Activated T-cell treated with anti-CD3 and anti-CD28 coated beads, Interleukin-2, amount 50 U/mL, for 72 hours (primary cell): Measurements from ENCODE around the gene DCAF6. TPM values are rescaled to one million over a fixed set of nuclear protein-coding genes. Genes with fewer than 3 reads are reported as not detected.
"Not testable (repeated sequence)": the region's sequence is repeated elsewhere in the genome, so short reads cannot be mapped to it uniquely, and the experiment has no call there.

Experiments
- ATAC-seq, 2 donors: fragments of 150-1000 bp; cut with Tn5 transposase; replicated peaks in 1 of 2; 2 replicates each; pipeline ENCODE4 v1.10.0; 2021; ENCODE audit warnings: moderate library complexity in 2 of 2, mild to moderate bottlenecking in 1 of 2
- DNase-seq, 2 donors: peaks; one replicate each; pipeline ENCODE4 v3.0.0; 2021 to 2022; ENCODE audit warnings: mixed read lengths in 1 of 2
- H3K27ac Mint-ChIP-seq: one replicate; pipeline ENCODE4 v1.8.0; 2022; ENCODE audit warnings: mild to moderate bottlenecking, moderate library complexity, mixed read lengths
- H3K27me3 Mint-ChIP-seq: one replicate; pipeline ENCODE4 v1.8.0; 2022; ENCODE audit warnings: low read depth, mixed read lengths
- H3K36me3 Mint-ChIP-seq, 2 donors: one replicate each; pipeline ENCODE4 v1.8.0; 2022; ENCODE audit warnings: mixed read lengths in 2 of 2, mild to moderate bottlenecking in 1 of 2; ENCODE audit not compliant: insufficient read depth in 2 of 2
- H3K4me1 Mint-ChIP-seq: one replicate; pipeline ENCODE4 v1.8.0; 2022; ENCODE audit warnings: low read depth, mixed read lengths
- H3K4me3 Mint-ChIP-seq, 2 donors: one replicate each; pipeline ENCODE4 v1.8.0; 2022; ENCODE audit warnings: mild to moderate bottlenecking in 2 of 2, mixed read lengths in 2 of 2, moderate library complexity in 2 of 2
- H3K9me3 Mint-ChIP-seq, 2 donors: one replicate each; pipeline ENCODE4 v1.8.0; 2022; ENCODE audit warnings: mixed read lengths in 2 of 2
- total RNA-seq, 2 donors: library from RNA; stranded (reverse); gene quantifications; one replicate each; pipeline ENCODE4 v1.2.3, GENCODE V29; 2022

DCAF6 gene
- total RNA-seq, 2 donors from 2014 or later: 33.2 to 35.0 TPM

DNA sequence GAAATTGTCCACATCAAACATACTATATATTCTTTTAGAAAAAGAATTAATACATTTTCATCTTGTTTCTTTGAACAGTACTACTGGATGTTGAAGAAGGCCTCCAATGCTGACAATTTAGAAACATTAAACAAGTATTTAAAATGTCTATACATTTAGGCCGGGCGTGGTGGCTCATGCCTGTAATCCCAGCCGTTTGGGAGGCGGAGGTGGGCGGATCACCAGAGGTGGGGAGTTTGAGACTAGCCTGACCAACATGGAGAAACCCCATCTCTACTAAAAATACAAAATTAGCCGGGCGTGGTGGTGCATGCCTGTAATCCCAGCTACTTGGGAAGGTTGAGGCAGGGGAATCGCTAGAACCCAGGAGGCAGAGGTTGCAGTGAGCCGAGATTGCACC lies 7.6 kb upstream of the DCAF6 start:
- peaks cover 26% of the 10 kb centered on the region for H3K4me1 Mint-ChIP-seq
- not testable (repeated sequence) for DNase-seq, H3K4me3 Mint-ChIP-seq, H3K27ac Mint-ChIP-seq, ATAC-seq, H3K27me3 Mint-ChIP-seq, H3K36me3 Mint-ChIP-seq, H3K9me3 Mint-ChIP-seq

DNA sequence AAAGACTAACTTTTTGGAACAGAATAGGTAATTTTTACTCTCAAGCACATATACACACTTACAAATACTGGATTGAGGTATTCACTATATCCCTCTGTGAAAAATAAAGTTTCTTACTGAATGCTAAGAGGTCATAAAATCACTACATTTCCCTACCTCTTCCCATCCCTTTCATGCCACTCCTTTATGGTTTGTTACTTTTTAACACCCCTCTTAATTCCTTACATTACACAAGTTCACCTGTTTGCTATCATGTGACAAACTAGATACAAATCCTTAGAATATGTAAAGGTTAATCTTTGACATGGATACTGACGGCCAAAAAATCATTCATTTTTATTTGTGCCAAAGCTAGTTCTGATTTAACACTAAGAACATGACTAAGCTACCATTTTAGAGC lies 6.8 kb upstream of the DCAF6 start:
- Mint-ChIP-seq H3K27ac (no peak overlapping the region), H3K27me3 (no peaks in the 10 kb centered on the region), H3K4me1 (peaks cover 34% of the 10 kb centered on the region), H3K9me3 (no peaks in the 10 kb centered on the region), H3K36me3 (no peaks in the 10 kb centered on the region), H3K4me3 (no peak overlapping the region)
- ATAC-seq (no peak), DNase-seq (no peak)

DNA sequence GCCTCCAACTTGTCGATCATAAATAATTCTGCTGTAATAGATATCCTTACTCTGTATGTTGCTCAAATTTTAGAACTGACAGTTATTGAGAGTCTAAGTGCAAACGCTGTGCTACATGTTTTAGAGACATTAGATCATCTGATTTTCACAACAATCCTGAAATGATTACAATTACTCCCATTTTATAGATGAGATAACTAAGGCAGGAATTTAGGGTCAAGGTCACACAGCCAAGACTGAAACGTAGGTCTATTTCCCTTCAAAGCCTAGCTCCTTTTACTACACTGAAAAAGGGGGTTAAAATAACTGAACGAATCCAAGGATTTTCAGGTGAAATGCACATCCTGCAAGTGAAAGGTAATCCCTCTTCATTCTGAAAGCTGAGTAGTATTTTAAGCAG lies 2.7 kb upstream of the DCAF6 start:
- peaks cover 41% of the 10 kb centered on the region for H3K4me1 Mint-ChIP-seq
- ATAC-seq: no peak
- peak overlapping the region; percentile 2 for H3K27ac Mint-ChIP-seq
- peaks cover 5 to 6% of the 10 kb centered on the region in 2 donors for H3K36me3 Mint-ChIP-seq
- no peaks in the 10 kb centered on the region for H3K9me3 Mint-ChIP-seq
- no peak for DNase-seq
- peak overlapping the region; percentile 88 to 91 for H3K4me3 Mint-ChIP-seq
- H3K27me3 Mint-ChIP-seq: no peaks in the 10 kb centered on the region

- H3K4me1 Mint-ChIP-seq: peaks cover 41% of the 10 kb centered on the region
- ATAC-seq (no peak), DNase-seq (no peak)
- H3K27me3 Mint-ChIP-seq: no peaks in the 10 kb centered on the region
- peak overlapping the region; percentile 88 to 91 for H3K4me3 Mint-ChIP-seq
- peaks cover 5 to 6% of the 10 kb centered on the region in 2 donors for H3K36me3 Mint-ChIP-seq
- H3K9me3 Mint-ChIP-seq: no peaks in the 10 kb centered on the region
- H3K27ac Mint-ChIP-seq: peak overlapping the region; percentile 85
Measured at GRCh38 chr1:167934426-167935215, 1.9 kb upstream of the DCAF6 start.

DNA sequence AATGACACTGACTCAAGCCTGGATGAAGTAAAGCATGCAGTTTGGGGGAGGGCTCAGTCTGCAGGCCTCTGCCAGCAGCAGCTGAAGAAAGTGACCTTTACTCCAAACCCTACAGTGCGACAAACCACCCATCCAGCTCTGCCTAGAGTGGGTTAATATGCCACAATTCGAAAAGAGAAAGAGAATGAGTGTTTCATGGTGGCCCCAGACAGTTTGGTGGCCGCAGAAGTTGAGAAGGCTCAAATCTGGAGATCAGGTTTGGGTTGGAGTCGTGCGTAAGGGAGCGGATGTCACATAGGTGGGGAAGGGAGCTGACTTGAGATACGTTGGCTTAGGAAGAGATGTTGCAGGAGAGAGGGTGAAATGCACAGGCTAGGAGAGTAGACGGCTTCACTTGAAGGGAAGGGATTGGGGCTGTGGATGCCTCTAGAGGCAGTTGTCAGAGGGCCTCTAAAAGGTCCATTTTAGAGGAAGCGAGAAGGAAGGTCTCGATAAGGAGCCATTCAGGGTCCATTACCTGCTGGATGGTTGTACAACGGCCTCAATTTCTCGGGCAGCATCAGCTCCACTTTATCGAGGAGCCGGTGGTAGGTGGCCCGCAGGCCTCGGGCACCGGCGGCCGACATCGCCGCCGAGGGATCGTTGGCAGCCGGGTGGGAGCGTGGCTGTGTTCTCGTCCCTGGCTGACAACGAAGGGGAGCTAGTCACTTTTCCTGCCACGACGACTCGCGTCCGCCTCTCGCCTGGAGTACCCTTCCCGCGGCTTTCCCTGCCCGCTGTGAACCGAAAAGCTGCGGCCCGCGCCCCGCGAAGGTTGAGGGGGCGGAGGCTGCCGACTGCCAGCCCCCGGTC lies 1.0 kb upstream of the DCAF6 start:
- ATAC-seq: peak; percentile 16 to 23
- Mint-ChIP-seq H3K36me3 (peaks cover 5 to 6% of the 10 kb centered on the region in 2 donors), H3K27ac (peak overlapping the region; percentile 98), H3K4me1 (peaks cover 41% of the 10 kb centered on the region), H3K27me3 (no peaks in the 10 kb centered on the region), H3K4me3 (peak overlapping the region; percentile 88 to 91), H3K9me3 (no peaks in the 10 kb centered on the region)
- peak; percentile 53 to 58 for DNase-seq

DNA sequence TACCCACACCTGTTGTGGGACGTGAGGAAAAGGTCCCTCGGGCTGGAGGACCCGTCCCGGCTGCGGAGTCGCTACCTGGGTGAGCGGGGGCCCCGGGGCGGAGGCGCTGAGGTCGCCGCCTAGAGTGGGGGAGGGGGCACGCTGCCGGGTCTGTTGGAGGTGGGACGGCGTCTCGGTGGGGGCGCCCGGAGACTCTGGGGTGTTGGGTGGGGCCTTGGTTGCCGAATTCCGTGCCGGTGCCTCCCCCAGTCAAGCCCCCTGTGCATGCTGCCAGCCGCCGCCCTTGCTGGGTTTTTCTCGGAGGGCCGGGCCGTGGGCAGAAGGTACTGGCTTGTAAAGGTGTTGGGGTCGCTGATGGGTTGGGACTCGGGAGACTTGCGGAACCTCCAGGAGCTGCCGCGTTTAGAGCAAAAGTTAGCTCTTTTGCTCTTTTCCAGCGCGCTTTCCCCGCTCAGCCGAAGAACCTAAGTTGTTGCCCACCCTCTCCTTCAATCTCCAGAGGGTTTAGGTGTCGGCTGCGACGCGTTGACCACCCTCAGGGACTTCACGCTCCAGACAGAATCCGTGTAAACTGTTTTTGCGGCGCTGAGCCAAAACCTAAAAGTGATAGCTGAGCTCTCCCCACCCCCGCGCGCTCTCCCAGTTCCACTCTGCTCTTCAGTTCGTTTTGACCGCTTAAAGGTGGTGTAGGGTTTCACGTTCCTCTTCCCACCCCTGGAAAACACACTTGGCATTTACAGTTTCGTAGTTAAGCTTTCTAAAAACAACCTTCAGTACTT lies 636 bp downstream of the DCAF6 start, which contains the start of gene MPC2:
Gene MPC2, minus strand, starts transcription at position 143 of the 779 bp plus-strand sequence. CDS start 1,231 bp downstream, outside the sequence.
- H3K27me3 Mint-ChIP-seq: no peaks in the 10 kb centered on the region

GRCh38 chr1:167937709-167938010 lies 1.2 kb downstream of the DCAF6 start:
- Mint-ChIP-seq H3K27me3 (no peaks in the 10 kb centered on the region), H3K4me3 (peak overlapping the region; percentile 88 to 91), H3K36me3 (peaks cover 5 to 6% of the 10 kb centered on the region in 2 donors), H3K9me3 (no peaks in the 10 kb centered on the region), H3K27ac (peak overlapping the region; percentile 96), H3K4me1 (peaks cover 36% of the 10 kb centered on the region)
- no peak for DNase-seq
- no peak for ATAC-seq

More for the DNA sequence above, 636 bp downstream of the DCAF6 start, which contains the start of gene MPC2:
- peak within 1 kb of the TSS; percentile 88 to 91 for H3K4me3 Mint-ChIP-seq
- peaks cover 5 to 6% of the 10 kb centered on the region in 2 donors for H3K36me3 Mint-ChIP-seq
- peak within 1 kb of the TSS; percentile 98 for H3K27ac Mint-ChIP-seq
- H3K9me3 Mint-ChIP-seq: no peaks in the 10 kb centered on the region
- ATAC-seq (peak; percentile 20), DNase-seq (peak; percentile 71 to 75)
- peaks cover 41% of the 10 kb centered on the region for H3K4me1 Mint-ChIP-seq

DNA sequence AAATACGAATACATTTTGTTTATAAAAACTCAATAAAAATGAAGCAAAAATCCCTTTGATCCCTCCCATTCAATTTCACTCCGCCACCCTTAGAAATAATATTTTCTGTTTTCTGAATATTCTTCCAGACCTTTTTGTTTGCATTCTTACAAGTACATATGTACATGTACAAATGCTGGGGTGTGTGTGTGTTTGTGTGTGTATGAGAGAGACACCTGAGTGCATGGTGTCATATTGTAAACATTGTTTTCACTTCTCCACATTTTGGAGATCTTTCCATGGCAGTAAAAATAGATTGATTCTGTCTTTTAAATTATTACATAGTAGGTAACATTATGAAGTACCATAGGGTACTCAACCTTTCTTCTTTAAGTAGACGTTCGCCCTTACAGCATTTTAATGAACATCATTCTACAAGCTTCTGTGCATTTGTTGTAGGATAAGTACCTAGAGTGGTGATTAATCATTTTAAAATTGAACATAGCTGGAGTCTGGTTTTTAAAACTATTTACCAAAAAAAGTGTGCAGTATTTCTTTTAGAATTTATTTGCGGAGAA lies 1.7 kb downstream of the DCAF6 start:
- H3K36me3 Mint-ChIP-seq: peaks cover 5 to 6% of the 10 kb centered on the region in 2 donors
- ATAC-seq (no peak), DNase-seq (no peak)
- H3K9me3 Mint-ChIP-seq: no peaks in the 10 kb centered on the region
- peak overlapping the region; percentile 88 to 91 for H3K4me3 Mint-ChIP-seq
- H3K27me3 Mint-ChIP-seq: no peaks in the 10 kb centered on the region
- H3K4me1 Mint-ChIP-seq: peaks cover 31% of the 10 kb centered on the region
- peak overlapping the region; percentile 96 for H3K27ac Mint-ChIP-seq

- ATAC-seq: no peak
- Mint-ChIP-seq H3K27me3 (no peaks in the 10 kb centered on the region), H3K4me1 (peaks cover 21% of the 10 kb centered on the region), H3K4me3 (no peak overlapping the region), H3K9me3 (peaks cover 0 to 3% of the 10 kb centered on the region in 2 donors), H3K27ac (no peak overlapping the region), H3K36me3 (peaks cover 7 to 10% of the 10 kb centered on the region in 2 donors)
- DNase-seq: no peak
Measured at GRCh38 chr1:167940264-167940663, 3.8 kb downstream of the DCAF6 start.

DNA sequence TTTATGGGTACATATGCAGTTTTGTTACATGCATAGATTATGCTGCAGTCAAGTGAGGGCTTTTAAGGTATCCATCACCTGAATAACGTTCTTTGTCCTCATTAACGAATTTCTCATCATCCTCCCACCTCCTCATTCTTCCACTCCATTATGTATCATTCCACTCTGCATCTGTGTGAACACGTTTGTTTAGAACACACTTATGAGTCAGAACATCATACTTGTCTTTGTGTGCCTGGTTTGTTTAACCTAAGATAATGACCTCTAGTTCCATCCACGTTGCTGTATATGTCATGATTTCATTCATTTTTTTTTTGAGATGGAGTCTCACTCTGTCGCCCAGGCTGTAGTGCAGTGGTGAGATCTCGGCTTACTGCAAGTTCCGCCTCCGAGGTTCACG lies 7.1 kb downstream of the DCAF6 start:
- Mint-ChIP-seq H3K4me1 (peaks cover 32% of the 10 kb centered on the region), H3K4me3 (no peak overlapping the region), H3K36me3 (peaks cover 3 to 8% of the 10 kb centered on the region in 2 donors)

GRCh38 chr1:167947733-167948132 lies 11.2 kb downstream of the DCAF6 start:
- ATAC-seq (no peak), DNase-seq (no peak)
- H3K4me3 Mint-ChIP-seq: peak overlapping the region in 1 of 2 donors; percentile 20
- no peaks in the 10 kb centered on the region for H3K27me3 Mint-ChIP-seq
- peak overlapping the region; percentile 25 for H3K27ac Mint-ChIP-seq
- H3K4me1 Mint-ChIP-seq: peaks cover 39% of the 10 kb centered on the region
- H3K36me3 Mint-ChIP-seq: peaks cover 5 to 11% of the 10 kb centered on the region in 2 donors
- peaks cover 0 to 3% of the 10 kb centered on the region in 2 donors for H3K9me3 Mint-ChIP-seq

More for the DNA sequence above, 7.1 kb downstream of the DCAF6 start:
- Mint-ChIP-seq H3K27ac (no peak overlapping the region), H3K27me3 (no peaks in the 10 kb centered on the region), H3K9me3 (peaks cover 0 to 3% of the 10 kb centered on the region in 2 donors)
- no peak for DNase-seq
- no peak for ATAC-seq

DNA sequence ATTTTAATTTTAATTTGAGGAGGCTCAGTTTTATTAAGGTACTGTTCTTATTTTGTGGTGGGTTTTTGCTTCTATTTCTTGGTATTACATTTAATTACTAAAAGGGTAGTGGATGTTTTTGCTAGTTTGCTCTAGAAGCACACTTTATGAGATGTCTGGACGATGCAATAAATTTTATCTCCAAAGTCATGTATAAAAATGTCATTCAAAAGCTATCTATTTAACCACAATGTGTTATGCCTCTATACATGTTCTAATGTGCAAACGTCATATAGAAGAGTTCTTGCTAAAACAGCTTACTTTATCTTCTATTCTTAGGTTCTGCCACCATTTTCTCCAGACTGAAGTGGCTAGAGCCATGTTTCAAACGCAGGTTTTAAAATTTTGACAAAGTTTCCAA lies 13.3 kb downstream of the DCAF6 start:
- DNase-seq: no peak
- H3K4me1 Mint-ChIP-seq: peaks cover 34% of the 10 kb centered on the region
- H3K4me3 Mint-ChIP-seq: no peak overlapping the region
- H3K27ac Mint-ChIP-seq: no peak overlapping the region
- no peak for ATAC-seq
- no peaks in the 10 kb centered on the region for H3K9me3 Mint-ChIP-seq
- H3K36me3 Mint-ChIP-seq: peaks cover 3 to 7% of the 10 kb centered on the region in 2 donors
- no peaks in the 10 kb centered on the region for H3K27me3 Mint-ChIP-seq
